ENCODE results near the gene RELL1.
"Not testable (repeated sequence)": the region's sequence is repeated elsewhere in the genome, so short reads cannot be mapped to it uniquely, and the experiment has no call there.

RELL1 gene

DNA sequence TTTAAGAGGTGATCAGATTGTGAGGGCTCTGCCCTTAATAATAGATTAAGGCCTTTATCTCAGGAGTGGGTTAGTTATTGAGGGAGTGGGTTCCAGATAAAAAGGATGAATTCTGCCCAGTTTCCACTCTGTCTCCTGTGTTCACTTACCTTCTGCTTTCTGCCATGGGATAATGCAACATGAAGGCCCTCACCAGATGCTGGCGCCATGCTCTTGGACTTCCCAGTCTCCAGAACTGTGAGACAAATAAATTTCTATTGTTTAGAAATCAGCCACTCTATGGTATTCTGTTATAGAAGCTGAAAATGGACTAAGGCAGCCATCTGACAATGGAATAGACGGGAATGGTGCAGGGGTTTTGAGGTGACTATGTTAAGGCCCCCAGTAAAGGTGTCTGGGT is 6.9 kb upstream of the RELL1 start:
- no peak for DNase-seq (ENCODE audit: low read depth)

- DNase-seq (ENCODE audit: low read depth): no peak
These were observed 4.8 kb upstream of the RELL1 start for GRCh38 chr4:37690976-37691375.

DNA sequence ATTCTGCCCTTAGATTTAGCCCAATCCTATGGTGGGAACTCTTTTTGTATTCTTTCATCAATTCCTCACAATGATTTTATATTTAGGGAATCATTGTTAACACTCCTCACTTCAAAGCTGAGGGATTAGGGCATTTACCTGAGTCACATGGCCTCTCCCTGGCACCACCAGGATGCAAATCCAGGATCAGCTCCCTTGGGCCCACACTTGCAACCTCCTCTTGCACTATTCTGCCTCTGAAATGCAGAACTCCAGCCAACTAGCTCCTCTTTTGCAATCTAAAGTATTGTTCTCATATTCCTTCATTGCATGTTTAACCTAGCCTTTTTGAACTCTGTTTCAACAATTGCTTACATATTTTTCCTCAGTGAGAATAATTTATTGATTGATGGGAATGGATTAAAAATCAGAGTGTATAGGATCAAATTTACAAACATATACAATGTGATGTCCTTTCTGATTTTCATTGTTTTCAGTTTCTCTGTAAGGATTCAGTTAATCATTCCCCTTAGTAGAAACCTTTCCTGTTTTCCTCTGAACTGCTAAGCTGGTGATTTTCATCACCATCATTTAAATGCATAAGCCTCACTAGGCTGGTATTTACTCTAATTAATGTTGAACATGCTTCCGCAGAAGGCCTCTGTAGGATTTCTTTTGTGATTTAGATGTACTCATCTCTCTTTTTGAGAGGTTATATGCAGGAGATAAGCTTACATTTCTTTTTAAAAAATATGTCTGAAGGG is 3.3 kb upstream of the RELL1 start:
- no peak for DNase-seq (ENCODE audit: low read depth)

DNA sequence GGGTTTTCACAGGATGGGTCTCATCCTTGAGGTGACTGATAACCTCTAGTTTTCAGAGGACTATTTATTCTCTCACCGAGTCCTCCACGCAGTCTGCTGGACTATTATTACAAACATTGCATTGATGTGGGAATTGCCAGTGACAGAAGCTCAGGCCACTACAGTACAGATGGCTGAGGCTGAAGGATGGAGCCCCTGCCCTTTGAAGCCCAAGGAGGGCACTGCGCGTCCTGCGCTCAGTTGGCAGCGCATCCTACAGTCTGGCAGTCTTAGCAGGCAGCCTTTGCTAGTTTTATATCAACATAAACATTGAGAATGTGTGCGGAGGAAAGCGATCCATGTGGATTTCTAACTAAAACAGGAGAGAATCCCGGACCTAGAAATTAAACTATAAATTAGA is 1.5 kb upstream of the RELL1 start:
- no peak for DNase-seq (ENCODE audit: low read depth)

- no peak for DNase-seq (ENCODE audit: low read depth)
These were observed 1.0 kb upstream of the RELL1 start for GRCh38 chr4:37687194-37687562.

GRCh38 chr4:37685823-37686372 is 278 bp downstream of the RELL1 start:
- peak; percentile 47 for DNase-seq (ENCODE audit: low read depth)

GRCh38 chr4:37685161-37685822 is 884 bp downstream of the RELL1 start:
- peak; percentile 48 for DNase-seq (ENCODE audit: low read depth)

GRCh38 chr4:37684154-37684553 is 2.0 kb downstream of the RELL1 start:
- no peak for DNase-seq (ENCODE audit: low read depth)

DNA sequence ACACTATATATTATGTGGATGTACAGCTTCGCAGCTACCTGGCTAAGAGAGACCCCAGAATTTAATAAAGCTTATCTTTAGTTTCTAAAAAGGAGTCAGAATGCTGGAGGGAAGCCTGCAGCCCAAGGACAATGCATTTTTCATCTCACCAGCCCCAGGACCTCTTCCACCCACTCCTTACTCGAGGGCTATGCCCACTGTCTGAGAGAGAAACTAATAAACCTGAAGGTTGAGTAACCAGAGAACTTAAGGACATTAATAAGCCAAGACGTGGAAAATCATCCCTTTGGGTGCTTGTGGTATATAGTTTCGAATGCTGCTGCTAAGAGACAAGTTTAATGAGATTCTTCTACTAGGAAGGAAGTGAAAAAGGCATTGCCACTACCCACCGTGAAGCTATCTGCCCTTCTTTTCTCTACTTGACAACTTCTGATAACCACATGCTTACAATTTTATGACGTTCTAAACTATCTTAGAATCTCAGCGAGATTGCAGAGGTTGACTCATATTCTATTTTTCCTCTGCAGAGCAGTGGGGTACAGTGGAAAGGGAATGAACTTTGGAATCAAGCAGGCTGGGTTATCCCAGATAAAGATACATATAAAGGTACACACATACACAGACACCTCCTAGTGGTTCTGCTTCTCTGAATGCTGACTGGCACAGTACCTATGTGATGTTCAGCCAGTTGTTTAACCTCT is 3.3 kb downstream of the RELL1 start:
- no peak for DNase-seq (ENCODE audit: low read depth)

- DNase-seq (ENCODE audit: low read depth): no peak
These were observed 6.1 kb downstream of the RELL1 start for GRCh38 chr4:37680089-37680488.

DNA sequence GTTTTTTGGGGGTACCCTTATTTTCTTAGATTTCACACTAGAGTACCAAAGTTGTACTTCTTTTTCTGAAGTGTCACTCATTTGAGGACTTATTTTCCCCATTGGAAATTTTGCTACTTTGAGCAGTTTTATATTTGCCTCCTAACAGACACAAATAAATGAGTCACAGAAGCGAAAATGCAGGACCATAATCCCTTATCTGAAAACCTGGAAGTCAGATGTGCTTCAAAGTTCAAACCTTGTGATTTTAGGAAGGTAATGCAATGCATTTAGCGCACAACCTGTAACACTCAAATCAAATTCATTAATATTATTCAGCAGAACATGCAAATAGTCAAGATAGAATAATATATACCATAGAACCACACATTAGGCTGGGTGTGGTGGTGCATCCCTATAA is 6.9 kb downstream of the RELL1 start:
- DNase-seq (ENCODE audit: low read depth): no peak

- DNase-seq (ENCODE audit: low read depth): no peak
These were observed 7.6 kb downstream of the RELL1 start for GRCh38 chr4:37678624-37679023.

DNA sequence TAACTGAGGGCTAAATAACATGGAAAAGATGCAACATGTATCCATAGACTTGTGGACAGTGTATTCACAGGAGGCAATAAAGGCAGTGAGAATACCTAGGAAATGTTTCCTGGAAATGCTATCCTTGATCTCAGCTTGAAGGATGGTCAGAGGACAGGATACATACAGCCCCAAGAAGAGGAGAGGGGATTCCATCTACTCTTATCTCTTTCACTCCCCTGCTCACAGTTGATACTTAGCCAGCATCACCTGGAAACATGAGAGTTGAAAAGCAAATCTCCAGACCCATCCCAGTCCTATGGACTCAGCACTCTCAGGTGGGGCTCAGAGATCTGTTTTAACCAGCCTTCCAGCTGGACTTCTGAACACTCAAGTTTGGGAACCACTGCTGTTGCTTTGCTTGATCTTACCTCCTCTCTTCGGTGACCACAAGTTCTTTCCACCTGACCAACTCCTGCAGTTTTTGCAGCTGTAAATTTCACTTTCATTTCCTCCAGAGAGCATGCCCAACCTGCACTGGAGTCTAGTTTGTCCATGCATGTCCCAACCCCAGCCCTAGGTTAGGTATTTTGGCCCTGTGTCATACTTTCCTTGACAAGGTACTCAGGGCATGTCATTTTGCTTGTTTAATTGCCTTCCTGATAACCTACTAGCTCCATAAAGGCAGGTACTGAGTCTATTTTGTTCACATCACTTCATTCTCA is 10.4 kb downstream of the RELL1 start:
- no peak for DNase-seq (ENCODE audit: low read depth)

DNA sequence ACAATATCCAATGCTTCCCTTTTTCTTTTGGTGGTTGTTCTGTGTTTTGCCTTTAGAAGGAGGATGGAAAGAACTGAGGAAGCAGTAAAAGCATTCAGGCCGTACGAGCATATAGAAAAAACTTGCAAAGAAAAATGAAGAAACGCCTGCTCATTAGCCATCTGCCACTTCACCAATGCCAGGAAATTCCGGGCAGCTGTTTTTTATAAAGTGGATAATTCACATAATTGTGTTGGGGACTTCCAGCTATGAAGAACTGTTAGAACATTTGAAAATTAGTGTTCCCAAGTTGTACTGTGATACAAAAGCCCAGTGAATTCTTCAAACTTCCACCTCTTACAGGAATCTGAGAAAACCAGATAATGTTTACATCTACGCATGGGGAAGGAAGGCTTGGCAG is 11.7 kb downstream of the RELL1 start:
- no peak for DNase-seq (ENCODE audit: low read depth)

GRCh38 chr4:37673538-37674192 is 12.5 kb downstream of the RELL1 start:
- DNase-seq (ENCODE audit: low read depth): no peak

- DNase-seq (ENCODE audit: low read depth): no peak
These were observed 15.1 kb downstream of the RELL1 start for GRCh38 chr4:37671072-37671471.

GRCh38 chr4:37670249-37670648 is 15.9 kb downstream of the RELL1 start:
- no peak for DNase-seq (ENCODE audit: low read depth)

DNA sequence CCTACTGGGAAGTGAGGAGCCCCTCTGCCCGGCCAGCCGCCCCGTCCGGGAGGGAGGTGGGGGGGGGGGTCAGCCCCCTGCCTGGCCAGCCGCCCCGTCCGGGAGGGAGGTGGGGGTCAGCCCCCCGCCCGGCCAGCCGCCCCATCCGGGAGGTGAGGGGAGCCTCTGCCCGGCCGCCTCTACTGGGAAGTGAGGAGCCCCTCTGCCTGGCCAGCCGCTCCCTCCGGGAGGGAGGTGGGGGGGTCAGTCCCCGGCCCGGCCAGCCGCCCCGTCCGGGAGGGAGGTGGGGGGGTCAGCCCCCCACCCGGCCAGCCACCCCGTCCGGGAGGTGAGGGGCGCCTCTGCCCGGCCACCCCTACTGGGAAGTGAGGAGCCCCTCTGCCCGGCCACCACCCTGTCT is 17.1 kb downstream of the RELL1 start:
- not testable (repeated sequence) for DNase-seq (ENCODE audit: low read depth)

GRCh38 chr4:37667197-37668100 is 18.7 kb downstream of the RELL1 start:
- DNase-seq (ENCODE audit: low read depth): no peak

DNA sequence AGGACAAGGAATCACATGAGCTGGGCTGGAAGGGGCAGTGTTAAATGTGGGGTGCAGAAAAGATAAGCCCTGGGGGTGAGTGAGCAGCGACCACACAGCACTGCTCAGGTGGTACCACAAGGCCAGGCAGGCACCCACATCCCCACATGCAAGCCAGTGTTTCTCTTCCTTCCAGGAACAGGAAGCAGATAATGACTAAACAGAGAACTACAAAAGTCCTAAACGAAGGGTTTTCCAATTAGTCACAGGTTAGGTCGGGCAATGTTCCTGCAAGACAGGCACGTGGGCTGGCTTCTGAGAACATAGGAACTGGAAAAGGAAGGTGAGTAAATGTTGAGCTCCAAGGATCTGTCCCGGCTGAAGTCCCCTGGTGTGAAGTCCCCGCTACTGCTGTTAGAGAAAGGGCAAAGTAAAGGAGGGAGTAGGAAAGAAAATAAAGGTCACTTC is 19.5 kb downstream of the RELL1 start:
- no peak for DNase-seq (ENCODE audit: low read depth)
